HG02759 (cell line): Measurements from ENCODE around the gene CD72.
"Not testable (repeated sequence)": the region's sequence is repeated elsewhere in the genome, so short reads cannot be mapped to it uniquely, and the experiment has no call there.

Experiments
- ATAC-seq: cut with Tn5 transposase; IDR thresholded peaks from one replicate; pipeline ENCODE4 v1.9.1; 2021; ENCODE audit warnings: mild to moderate bottlenecking, moderate library complexity; ENCODE audit not compliant: unreplicated experiment

Gene CD72

DNA sequence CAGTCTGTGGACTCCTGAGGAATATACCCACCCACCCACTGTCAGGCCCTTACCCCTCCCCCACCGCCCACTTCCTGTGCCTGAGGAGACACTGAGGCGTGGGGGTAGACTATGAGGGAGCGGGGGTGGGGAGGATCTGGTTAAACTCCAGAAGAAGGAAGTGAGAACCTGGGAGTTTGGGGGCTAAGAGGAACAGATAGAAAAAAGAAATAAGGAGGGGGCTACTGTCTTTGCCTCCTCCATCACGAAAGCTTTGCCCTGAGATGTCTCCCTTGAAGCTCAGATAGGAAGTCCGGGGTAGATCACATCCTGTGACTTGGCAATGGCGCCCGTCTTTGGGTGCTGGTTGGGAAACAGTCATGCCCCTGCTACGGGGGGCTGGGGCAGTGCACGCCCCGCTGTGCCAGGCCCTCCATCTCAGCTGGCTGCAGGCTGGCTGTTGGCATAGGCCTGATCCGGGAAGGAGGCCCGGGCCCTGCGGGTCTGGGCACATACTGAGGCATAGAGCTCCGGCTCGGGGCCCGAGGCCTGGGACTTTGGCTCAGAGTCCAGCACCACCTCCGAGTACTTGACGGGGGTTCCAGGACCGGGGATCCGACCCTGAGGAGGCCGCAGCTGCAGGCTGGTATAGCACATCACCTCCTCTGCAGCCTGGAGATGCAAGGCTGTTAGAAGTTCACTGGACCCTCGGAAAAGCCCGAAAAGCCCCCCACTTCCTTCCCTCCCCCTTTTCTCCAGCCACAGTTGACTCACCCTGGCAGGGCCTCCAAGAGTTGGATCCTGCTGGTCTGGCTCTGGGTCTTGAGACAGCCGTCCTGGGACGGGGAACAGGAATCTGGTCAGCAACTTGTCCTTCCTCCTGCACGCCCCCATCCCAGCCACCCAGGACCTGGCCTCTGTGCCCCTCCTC, 31.5 kb upstream of the CD72 start:
- no peak for ATAC-seq

DNA sequence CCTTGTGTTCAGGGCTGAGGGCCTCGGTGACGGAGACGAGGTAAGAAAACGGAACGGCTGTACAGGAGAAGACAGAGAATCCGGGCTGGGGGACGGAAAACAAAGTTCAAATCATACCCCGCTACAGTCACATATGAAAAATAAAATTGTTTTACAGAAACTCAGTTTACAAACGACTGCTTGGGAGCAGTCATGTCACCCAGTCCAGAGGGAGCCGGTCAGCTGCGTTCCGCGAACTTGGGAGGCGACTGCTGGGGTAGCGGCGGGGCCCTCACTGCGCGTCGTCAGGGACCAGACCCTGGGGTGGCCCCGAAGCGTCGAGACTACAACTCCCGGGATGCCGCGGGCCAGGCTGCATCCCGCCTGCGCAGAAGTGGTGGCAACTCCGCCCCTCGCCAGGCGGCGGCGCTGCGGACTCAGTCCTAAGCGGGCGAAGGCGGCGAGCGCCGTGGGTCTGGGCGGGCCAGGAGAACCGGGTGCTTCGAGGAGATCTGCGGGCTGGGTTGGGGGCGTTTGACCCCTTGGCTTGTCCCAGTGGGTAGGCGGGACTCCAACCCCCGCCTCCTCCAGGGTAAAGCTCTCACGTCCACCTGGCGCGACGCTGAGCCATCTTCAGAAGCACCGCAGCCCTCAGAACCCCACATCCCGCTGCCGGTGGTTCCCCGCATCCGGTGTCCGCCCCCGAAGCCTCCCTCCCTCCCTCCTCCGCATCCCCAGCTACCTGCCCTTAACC, 28.5 kb upstream of the CD72 start:
- ATAC-seq, result peak; percentile 90

DNA sequence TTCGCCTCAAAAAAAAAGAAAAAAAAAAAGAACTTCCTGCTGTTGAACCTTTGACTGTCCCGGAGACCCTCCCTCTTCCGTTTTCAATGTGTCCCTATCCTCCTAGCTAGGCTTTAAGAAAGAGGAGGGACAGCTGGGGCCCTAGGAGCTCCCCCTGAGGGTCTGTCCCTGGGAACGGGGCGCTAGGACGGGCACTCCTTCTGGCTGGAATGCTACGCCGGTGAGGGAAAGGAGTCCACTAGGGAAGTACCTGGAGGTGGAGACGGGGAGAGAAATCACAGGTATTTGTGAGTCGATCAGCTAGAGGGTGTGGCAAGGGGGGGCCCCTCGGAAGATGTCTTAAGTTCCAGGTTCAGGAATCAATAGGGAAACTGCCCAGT, 27.9 kb upstream of the CD72 start:
- no peak for ATAC-seq

DNA sequence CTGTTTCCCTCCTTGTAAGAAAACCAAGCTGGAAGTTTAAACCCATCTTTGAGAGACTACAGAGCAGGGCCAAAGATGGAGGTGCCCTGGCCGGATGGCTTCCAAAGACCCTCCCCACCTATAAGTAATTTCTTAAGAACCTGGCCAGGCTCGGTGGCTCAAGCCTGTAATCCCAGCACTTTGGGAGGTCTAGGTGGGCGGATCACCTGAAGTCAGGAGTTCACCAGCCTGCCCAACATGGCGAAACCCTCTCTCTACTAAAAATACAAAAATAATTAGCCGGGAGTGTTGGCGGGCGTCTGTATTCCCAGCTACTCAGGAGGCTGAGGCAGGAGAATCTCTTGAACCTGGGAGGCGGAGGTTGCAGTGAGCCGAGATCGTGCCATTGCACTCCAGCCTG, 27.5 kb upstream of the CD72 start:
- ATAC-seq, result not testable (repeated sequence)

DNA sequence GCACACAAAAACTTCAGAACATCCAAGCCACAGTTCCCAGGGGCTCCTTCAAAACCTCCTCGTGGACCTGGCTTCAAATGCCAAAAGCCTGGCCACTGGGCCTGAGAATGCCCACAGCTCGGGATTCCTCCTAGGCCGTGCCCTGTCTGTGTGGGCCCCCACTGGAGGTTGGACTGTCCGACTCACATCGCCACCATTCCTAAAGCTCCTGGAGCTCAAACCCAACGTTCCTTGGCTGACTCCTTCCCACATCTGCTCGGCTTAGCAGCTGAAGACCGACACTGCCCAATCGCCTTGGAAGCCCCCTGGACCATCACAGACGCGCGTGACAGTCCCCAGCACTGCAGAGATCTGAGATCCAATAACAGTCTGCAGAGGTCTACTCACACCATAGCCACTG, 24.8 kb upstream of the CD72 start:
- no peak for ATAC-seq

DNA sequence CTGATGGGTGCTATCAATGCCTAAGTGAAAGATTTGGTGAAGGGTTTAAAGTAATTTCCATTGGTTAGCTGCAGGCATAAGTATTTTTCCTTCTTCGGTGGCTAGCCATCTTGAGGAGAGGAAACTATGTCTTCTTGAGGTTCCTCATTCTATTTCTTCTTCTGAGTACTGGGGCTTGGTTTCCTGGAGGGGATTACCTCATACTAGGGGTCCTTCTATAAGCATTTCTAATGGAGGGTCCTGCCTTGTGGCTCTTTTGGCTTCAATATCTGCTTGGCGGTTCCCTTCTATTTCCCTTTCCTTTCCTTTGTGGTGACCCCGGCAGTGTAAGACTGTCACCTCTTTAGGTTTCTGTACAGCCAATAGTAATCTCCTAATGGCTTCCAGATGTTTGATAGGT, 23.3 kb upstream of the CD72 start:
- ATAC-seq, result not testable (repeated sequence)

DNA sequence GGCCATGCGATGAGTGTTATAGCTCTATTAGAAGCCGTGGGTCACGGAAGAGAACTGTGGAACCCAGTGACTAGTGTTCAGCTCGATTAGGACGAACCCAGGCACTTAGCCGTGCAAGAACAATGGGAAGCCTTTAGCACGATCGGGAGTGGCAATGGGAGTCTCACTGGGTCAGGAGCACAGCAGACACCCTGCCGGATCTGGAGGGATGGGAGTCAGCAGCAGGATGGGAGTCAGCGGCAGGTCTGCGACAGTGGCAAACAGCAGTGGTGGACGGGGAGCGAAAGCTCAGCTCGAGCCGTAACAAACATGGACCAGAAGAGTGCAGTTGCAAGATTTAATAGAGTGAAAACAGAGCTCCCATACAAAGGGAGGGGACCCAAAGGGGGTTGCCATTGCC, 22.2 kb upstream of the CD72 start:
- not testable (repeated sequence) for ATAC-seq

DNA sequence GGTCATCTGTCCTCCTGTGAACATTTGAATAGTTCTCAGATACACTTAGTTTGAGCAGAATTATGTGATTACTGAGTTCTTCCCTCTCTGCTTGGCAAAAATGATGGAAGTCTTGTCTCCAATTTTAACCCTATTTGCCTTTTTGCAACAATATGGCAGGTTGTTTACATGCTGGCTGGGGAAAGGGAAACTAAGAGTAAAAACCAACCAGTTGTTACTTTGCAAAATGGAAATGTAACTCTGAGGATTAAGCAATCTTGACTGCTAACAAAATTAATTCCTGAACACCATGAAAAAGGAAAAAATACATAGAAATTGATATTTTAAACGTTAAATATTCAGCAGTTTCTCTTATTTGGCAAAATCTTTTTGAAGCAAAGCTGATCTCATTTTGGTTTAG, 21.4 kb upstream of the CD72 start:
- no peak for ATAC-seq

DNA sequence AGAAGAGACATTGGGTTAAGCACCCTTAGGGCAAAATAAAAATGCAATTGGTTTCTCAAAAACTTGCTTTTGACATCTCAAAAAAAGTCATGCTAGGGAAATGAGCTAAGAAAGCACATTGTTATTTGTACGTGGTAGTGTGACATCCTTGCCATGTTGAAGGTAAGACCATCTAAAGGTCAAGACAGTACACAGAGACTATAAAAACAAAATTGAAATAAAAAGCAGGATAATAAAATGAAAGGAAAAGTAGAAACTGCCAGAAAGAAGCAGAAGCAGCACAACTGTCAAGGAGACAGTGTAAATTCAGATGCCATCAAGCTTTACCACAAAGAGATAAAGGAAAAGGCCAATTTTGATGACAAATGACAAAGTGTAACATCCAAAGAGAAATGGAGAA, 21.0 kb upstream of the CD72 start:
- not testable (repeated sequence) for ATAC-seq

DNA sequence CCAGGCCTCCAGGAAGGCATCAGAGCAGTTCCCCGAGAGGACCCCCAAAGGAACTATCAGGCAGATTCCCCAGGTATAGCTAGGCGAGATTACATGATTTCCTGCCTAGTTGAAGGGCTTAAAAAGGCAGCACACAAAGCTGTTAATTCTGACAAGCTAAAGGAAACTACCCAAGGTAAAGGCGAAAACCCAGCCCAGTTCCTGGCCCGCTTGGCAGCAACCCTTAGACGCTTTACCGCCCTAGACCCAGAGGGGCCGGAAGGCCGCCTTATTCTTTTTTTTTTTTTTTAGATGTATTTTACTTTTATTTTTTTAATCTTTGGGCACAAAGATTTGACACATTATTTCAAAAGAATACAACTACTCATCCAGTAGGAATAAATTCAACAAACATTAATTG, 20.5 kb upstream of the CD72 start:
- ATAC-seq, result not testable (repeated sequence)

DNA sequence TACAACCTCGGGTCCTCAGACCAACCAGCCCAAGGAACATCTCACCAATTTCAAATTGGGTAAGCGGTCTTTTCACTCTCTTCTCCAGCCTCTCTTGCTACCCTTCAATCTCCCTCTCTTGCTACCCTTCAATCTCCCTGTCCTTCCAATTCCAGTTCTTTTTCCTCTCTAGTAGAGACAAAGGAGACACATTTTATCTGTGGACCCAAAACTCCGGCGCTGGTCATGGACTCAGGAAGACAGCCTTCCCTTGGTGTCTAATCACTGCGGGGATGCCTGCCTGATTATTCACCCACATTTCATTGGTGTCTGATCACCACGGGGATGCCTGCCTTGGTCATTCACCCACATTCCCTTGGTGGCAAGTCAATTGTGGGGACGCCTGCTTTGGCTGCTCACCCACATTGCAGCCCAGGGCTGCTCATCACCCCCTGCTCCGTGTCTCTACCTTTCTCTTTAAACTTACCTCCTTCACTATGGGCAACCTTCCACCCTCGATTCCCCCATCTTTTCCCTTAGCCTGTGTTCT, 19.3 kb upstream of the CD72 start:
- not testable (repeated sequence) for ATAC-seq

DNA sequence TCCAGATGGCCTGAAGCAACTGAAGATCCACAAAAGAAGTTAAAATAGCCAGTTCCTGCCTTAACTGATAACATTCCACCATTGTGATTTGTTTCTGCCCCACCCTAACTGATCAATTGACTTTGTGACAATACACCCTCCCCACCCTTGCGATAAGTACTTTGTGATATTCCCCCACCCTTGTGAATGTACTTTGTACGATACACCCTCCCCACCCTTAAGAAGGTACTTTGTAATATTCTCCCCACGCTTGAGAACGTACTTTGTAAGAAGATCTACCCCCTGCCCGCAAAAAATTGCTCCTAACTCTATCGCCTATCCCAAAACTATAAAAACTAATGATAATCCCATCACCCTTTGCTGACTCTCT, 18.6 kb upstream of the CD72 start:
- ATAC-seq, result not testable (repeated sequence)

DNA sequence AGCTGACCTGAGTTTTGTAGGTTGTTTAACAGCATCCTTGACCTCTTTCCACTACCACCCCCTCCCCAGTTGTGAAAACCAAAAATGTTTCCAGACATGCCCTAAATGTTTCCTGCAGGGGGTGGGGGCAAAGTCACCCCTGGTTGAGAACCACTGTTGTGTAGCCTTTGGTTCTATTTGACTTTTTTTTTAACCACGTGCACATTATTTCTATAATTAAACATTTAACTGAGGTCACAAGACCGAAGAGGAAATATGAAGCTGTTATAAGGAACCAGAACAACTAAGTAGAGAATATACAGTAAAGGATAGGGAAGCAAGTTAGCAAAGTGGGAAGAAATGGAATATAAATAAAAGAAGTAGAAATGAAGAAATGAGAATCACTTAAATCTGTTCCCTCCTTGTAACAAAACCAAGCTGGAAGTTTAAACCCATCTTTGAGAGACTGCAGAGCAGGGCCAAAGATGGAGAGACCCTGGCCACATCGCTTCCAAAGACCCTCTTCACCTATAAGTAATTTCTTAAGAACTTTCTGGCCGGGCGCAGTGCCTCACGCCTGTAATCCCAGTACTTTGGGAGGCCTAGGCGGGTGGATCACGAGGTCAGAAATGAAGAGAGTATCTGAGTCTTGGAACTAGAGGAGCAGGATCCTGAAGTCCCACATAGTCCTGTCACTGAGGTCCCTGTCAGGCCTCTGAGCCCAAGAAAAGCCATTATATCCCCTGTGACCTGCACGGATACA, 18.1 kb upstream of the CD72 start:
- no peak for ATAC-seq

DNA sequence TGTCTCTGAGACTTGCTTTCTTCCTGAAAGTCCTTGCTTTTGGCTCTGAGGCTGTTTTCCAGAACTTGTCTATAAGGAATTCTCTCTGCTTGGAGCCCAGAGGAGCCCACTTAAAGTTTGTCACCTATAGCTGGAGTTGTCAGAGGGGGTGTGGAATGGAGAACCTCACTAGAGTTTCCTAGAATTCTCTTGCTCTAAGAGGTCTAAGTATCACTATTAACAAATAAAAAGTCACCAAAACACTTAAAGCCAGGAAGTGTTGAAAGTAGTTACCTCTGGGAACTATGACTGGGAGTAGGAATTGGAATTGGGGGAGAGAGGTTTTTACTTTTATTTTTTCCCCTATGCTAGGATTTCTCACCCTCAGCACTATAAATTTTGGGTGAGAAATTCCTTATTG, 17.5 kb upstream of the CD72 start:
- no peak for ATAC-seq

DNA sequence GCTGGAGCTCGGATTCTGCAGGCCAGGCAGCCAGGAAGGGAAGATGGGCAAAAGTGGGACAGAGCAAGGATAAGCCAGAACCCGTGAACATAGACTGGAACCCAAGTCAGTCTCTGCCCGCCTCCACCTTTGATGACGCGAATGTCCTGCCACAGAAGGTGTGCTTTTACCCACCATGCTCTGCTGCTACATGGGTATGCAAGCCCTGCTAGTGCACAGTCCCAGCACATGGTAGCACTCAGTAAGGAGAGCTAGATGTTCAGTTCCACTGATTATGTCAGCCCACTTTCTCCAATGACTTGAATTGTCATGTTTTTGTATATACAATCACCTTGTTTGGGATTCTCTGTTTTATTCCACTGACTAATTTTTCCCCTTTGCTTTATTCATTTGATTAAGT, 11.4 kb upstream of the CD72 start:
- ATAC-seq, result no peak

DNA sequence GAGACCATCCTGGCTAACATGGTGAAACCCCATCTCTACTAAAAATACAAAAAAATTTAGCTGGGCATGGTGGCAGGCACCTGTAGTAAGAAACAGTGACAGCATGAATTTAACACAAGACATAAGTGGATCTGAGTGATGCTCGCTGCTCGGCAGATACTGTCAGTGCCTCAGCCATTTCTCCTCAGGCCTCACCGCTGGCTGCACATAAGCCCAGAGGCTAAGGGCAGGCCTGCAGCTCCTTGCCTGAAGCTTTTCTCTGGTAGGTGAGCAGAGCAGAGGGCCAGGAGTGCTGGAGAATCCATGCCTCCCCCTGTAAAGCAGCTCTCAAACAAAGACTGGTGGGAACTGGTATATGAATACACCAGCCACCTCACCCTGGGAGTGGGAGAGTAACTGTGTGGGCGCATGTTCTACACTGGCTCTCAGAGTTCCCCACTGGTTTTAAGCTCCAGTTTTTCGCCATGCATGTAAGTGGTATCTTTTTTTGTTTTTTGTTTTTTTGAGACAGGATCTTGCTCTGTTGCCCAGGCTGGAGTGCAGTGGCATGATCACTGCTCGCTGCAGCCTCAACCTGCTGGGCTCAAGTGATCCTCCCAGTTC, 10.3 kb upstream of the CD72 start:
- ATAC-seq, result no peak

DNA sequence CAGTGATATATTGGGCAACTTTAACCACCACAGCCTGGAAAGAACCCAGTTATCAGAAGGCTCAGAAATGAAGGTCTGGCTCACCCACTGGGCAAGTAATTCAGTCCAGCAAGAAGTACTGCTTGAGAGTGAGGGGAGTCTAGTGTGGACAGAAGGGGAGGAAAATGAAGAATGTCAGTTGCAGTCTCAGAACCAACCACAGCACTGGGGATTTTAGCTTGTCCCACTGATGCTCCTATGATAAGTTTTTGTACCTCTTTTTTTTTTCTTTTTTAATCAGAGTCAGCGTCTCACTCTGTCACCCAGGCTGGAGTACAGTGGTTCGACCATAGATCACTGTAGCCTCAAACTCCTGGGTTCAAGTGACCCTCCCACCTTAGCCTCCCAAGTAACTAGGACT, 9.4 kb upstream of the CD72 start:
- ATAC-seq, result no peak

DNA sequence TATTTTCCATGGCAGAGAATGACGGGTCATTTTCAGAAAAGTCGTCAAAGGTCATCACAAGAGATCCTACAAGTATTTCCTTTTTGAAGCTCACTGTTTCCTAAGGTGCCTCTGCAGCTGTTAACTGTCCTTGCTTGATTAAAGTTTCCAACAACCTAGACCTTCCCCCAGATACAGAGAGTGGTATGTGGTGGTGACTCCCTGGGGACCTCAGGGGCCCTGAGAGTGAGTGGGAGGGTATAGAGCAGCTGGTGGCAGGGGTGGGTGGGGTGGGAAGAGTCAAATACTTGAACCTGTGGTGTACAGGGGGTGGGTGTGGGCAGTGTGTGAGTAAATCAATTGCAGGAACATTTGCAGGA, 1.6 kb upstream of the CD72 start:
- ATAC-seq, result peak; percentile 62

DNA sequence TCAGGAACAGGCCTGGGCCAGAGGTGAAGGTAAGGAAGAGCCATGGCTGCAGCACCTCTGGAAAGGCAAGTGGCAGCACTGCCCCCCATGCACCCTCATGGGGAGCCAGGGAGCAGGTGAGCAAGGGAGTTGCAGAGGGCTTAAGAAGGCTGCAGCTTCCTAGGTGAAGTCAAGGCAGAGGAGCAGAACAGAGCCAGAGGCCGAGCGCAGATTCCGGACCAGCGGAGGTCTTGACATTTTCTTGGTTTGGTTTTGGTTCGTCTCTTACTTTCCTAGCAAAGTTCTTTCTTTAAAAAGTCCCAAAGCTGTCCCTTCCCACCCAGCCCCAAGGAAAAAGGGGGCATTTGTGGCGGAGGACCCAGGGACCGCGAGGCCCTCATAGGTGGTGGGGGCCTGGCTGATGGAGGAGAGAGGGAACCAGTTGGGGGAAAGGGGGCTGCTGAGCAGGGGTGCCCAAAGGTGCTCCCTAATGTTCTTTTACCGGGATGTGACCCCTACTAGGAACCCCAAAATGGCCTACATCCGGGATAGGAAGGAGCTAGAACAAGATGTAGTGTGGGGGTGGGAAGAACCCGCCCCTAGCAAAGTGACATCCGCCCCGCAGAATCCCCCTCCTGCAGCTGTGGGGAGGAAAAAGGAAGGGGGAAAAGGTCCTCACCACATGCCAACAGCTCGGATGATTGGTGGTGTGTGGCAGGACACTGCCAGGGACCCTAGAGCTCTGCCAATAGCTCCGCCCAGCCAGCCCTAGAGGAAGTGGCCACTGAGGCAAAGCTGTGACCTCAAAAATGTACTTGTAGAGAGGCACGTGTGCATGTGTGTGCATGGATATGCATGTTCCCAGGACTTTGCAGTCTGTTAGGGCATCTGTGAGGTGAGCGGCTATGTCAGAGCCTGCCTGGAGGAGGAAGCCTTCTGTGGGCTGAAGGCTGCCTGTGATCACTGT, 914 bp upstream of the CD72 start:
- peak; percentile 58 for ATAC-seq

DNA sequence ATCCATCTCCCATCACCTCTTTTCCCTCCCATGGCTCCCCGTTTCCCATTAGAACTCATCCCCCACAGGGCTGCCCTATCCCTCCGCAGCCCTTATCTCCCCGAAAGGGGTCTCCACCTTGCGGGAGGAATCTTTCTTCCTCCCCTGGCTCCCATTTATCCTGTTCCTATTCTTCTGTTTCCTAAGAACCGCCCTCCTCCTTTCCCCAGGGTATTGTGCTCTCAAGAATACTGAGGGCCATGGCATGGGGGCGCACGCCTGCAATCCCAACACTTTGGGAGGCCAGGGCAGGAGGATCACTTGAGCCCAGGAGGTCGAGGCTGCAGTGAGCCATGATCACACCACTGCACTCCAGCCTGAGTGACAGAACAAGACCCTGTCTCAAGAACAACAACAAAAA, 665 bp downstream of the CD72 start:
- ATAC-seq, result no peak
